ENCODE results near the gene TMEM203.
A peak's percentile ranks its signal among the peaks of the same experiment; 100 is the strongest.

Gene TMEM203

GRCh38 chr9:137217276-137218211, 12.1 kb upstream of the TMEM203 start:
- DNase-seq: no peak

DNA sequence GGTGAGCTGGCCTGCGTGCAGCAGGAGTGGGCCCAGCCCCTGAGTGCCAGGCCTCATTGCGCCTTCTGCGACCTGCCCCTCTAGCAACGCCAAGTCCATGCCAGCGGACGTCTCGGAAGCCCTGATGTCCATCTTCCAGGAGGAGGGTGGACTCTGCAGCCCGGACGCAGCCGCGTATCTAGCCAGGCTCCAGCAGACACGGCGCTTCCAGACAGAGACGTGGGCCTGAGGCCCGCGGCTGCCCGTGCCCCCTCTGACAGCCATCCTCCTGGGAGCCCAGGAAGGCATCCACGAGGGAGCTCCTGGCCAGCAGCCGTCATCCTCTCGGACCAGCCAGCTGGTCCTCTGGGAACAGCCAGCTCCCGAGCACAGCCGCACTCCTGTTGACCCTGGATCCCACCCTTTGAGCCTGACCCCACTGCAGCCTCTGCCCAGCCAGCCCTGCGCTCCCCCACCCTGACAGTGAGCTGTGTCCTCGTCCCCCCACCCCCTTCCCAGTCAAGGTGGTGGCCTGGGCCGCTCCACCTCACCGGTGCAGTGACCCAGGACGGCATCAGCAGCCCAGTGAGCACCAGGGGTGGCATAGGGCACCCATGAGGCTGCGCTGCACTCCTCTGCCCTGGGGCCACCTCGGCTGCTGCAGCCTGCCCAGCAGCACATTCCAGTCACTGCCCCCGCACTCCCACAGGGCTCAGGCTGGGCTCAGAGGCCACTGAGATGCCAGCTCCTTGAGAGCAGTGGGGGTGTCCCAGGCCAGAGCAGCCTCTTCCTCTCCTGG, 10.9 kb upstream of the TMEM203 start:
- no peak for DNase-seq

GRCh38 chr9:137215196-137215986, 9.9 kb upstream of the TMEM203 start:
- DNase-seq: no peak

- no peak for DNase-seq
Measured at GRCh38 chr9:137214620-137215019, 9.2 kb upstream of the TMEM203 start.

- DNase-seq: no peak
Measured at GRCh38 chr9:137213160-137214060, 8.0 kb upstream of the TMEM203 start.

GRCh38 chr9:137212520-137212919, 7.1 kb upstream of the TMEM203 start:
- no peak for DNase-seq

DNA sequence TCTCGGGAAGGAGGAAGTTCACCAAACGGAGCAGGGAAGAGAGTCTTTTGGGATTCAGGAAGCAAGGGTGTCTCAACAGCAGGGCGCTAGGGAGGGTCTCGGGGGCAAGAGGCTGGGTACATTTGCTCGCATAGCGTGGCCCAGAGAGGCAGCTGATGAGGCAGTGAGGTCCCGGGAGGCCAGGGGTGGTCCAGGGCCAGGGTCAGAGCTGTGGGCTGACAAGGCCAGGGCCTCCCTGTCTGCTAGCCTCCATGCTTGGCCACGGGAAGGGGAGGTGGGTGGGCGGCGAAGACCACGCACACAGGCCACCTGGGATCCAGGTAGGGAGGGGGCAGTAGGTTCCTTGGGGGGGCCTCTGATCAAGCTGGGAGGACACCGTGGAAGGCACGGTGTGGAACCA, 6.1 kb upstream of the TMEM203 start:
- DNase-seq: no peak

- DNase-seq: no peak
Measured at GRCh38 chr9:137206602-137207001, 1.2 kb upstream of the TMEM203 start.

- no peak for DNase-seq
Measured at GRCh38 chr9:137204731-137205125, 720 bp downstream of the TMEM203 start.

GRCh38 chr9:137202966-137203365, 2.5 kb downstream of the TMEM203 start:
- no peak for DNase-seq

DNA sequence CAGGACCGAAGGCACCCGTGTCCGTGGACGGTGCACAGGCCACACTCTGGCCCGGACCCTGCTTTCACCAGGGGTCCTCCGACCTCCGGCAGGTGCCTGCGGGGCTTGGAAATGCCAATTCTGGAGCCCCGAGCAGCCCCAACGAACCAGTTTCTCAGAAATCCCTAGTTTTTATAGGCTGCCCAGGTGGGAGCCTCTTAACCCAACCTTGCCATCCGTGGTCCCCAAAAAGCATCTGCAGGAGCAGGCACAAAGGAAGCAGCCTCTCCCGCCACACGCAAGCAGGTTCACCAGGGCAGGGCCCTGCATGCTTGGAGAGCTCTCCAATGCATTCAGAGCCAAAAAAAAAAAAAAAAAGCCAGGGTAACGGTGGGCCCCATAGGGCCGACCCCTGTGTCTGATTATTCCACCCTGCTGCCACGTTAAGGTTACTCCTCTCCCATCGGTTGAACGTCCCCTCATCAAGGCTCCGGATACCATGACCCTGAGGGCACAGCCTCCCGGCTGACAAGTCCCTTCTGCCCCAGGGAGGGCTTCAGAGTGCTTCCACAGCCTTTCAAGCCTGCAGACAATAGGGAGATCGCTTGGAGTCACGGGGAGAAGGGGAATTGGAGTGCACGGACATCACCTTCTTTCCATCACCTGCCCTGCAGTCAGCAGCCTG, 4.1 kb downstream of the TMEM203 start:
- DNase-seq: no peak

DNA sequence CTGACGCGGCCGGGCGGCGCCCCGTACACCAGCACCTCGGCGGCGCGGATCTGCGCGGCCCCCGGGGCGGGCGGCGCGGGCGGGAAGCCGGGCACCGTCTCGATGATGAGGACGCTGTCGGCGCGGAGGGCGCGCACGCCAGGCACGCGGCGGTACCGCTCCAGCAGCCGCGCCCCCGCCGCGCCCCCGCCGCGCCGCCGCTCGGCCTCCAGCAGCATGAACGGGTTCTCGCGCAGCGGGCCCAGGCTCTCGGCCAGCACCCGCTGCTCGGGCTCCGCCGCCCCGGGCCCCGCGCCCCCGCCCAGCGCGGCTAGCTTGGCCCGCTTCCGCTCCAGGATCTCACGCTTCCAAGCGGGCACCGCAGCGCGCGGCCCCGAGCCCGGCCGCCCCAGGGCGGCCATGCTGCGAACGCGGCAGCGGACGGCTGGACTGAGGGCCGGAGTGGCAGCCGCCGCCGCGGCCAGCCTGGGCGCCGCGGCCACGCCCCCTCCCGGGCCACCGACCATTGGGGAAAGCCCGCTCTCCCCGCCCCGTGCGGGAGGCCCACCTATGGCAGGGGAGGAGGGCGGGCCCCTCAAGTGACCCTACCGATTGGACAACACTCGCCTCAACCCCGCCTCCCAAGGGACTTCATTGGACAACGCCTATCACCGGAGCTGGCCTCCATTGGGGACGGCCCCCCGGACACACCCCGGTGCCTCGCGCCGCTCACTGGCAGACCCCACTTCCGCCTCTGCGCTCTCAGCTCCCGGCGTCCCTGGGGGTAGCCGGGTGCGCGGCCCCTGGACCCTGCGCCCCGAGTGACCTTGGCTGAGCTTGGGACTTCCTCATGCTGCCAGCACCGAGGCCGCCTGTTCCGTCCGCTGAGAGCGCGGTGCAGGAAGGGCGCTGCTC, 4.9 kb downstream of the TMEM203 start, which contains the start of gene TPRN:
TSS of gene TPRN (minus strand) at position 431 of the 894 bp plus-strand sequence. CDS start at position 401, 30 bp downstream.
- DNase-seq: peak; percentile 81

DNA sequence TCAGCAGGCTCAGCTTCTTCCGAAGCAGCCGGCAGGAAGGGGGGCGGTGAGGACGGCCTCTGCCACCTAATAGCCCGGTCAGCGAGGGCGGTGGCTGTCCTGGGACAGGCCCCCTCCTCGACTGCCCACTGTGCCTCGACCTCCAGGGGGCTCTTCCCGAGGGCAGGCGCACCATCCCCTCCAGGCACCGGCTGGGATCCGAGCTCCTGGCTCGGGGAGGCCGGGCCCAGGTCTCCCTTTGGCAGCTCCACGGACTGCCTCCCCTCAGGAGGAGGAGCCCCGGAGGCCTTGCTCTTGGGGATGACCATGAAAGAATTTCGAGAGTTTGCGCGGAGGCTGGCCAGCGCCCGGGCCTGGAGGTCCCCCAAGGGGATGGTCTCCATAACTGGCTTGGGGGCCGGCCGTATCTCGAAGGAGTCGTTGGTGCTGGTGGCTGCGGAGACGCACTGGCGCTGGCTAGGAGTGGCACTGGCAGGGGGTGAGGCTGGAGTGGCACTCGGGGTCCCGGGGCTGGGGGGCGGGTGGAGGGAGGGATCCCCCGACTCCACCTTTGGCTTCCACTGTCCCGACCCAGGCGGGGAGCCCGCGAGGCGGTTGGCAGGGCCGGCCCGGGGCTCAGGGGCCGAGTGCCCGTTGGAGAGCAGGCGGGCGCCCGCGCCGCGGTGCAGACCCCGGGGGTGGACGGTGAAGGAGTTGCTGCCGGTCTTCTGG, 5.9 kb downstream of the TMEM203 start:
- no peak for DNase-seq

DNA sequence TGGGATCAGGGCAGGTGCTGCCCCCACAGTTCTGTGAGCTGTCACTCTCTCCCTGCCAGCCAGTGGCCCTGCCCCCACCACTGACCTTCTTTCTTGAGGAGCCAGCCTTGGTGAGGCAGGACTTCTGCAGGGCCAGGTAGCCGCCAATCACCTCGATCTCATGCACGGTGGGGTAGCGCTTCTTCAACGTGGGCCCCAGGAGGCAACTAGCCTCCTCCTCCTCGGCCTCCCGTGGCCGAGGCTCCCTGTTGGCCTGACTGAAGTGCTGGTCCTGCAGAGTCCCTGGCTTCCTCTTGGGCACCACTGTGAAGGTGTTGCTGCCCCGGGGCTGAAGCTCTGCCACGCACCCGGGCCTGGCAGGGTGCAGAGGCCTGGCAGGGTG, 6.6 kb downstream of the TMEM203 start:
- DNase-seq: no peak

DNA sequence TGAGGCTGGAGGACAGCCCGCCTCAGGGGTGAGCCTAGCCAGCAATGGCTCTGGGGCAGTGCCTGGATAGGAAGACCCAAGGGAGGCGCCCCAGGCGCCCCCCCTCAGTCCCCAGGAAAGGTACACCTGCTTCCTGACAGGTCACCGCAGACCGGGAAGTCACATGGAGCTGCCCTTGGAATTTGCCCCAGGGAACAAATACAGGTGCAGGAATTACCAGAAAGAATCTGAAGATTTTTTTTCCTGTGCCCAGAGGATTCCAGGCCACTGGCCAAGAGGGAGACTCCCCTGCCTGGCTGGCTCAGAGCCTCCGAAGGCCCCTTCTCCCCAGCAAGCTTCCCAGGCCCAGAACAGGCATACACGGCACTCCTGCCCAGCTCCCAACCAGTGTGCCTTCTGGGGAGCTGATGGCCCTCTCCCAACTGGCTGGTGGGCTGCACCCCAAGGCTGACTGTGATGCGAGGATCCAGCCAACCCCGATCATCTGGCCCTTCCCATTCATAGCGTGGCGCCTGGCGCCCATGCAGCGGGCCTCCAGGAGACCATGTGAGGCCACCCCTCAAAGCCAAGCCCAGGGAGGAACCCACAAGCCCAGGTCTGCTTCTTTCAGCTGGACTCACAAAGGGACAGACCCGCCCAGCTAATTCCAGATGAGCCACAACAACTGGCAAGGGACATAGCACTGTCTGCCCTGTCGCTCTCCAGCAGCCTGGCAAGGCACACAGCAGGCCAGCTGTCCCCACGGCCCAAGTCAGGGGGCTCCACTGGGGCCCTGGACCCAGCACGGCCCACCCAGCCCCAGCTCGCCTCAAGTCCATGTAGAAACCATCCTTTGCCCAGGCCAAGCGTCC, 7.2 kb downstream of the TMEM203 start:
- DNase-seq: no peak

- DNase-seq: no peak
Measured at GRCh38 chr9:137195525-137196220, 9.8 kb downstream of the TMEM203 start.

DNA sequence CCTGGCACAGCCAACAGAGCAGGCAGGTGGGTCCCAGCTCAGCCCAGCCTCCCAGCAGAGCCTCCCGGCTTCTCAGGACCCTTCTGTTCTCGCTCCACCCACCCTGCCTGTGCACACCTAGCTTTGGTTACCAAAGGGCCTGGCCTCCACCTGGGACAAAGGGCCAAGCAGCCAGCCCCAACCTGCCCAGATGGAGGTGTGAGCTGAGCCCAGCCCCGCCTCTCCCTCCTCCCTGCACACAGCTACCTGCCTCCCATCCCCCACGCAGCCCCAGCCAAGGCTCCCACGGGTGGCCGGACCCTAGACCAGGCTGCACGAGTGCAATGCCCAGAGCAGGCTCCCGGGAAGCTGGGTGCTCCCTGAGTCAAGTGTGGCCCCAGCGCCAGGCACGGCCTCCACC, 10.5 kb downstream of the TMEM203 start:
- no peak for DNase-seq

GRCh38 chr9:137194388-137194787, 11.1 kb downstream of the TMEM203 start:
- DNase-seq: no peak
